Bronchial epithelial cell (primary cell): ENCODE results near the gene ACTN4. TPM values are rescaled to one million over a fixed set of nuclear protein-coding genes. Genes with fewer than 3 reads are reported as not detected.
A peak's percentile ranks its signal among the peaks of the same experiment; 100 is the strongest.

Experiments used
- DNase-seq: peaks from one replicate; pipeline ENCODE4 v3.0.0-alpha.2; 2010; ENCODE audit warnings: low read depth
- FAIRE-seq: peaks from 2 replicates; lab custom pipeline; 2011; peaks lifted over from hg19 to GRCh38; lab: Jason Lieb, UNC
- H3K27me3 ChIP-seq: 2 replicates; pipeline ENCODE4 v1.5.1; 2011; ENCODE audit warnings: low read length; ENCODE audit not compliant: control insufficient read depth, insufficient read depth
- H3K36me3 ChIP-seq: 2 replicates; pipeline ENCODE4 v1.5.1; 2011; ENCODE audit warnings: low read length; ENCODE audit not compliant: control insufficient read depth, insufficient read depth
- H3K4me3 ChIP-seq: 2 replicates; pipeline ENCODE4 v1.5.1; 2011; ENCODE audit warnings: mild to moderate bottlenecking, low read depth, low read length, control low read depth
- CTCF ChIP-seq: IDR thresholded peaks from 2 replicates; pipeline ENCODE4 v1.5.1; 2011; ENCODE audit warnings: mild to moderate bottlenecking, moderate library complexity, low read length, control low read depth, inconsistent platforms; ENCODE audit not compliant: insufficient read depth, severe bottlenecking
- total RNA-seq: library from RNA; depleted of rRNA; stranded (reverse); fragments of >200 nt; gene quantifications from 2 replicates; pipeline ENCODE4 v1.2.1, GENCODE V29; 2014

The ACTN4 gene
- total RNA-seq, 1 donor from 2014 or later: 130 TPM

GRCh38 chr19:38725469-38726283 is 78.2 kb downstream of the ACTN4 start:
- Histone ChIP-seq H3K27me3 (no peaks in the 10 kb centered on the region), H3K4me3 (no peak overlapping the region), H3K36me3 (peaks cover 77% of the 10 kb centered on the region)
- no peak for TF ChIP-seq CTCF
- FAIRE-seq: peak; percentile 50
- DNase-seq: no peak

- DNase-seq: no peak
- H3K4me3 ChIP-seq: no peak overlapping the region
- H3K36me3 ChIP-seq: peaks cover 72% of the 10 kb centered on the region
- H3K27me3 ChIP-seq: no peaks in the 10 kb centered on the region
- no peak for FAIRE-seq
- no peak for TF ChIP-seq CTCF
Observed at GRCh38 chr19:38726284-38726673, 78.8 kb downstream of the ACTN4 start.

- Histone ChIP-seq H3K36me3 (peaks cover 66% of the 10 kb centered on the region), H3K4me3 (no peak overlapping the region), H3K27me3 (no peaks in the 10 kb centered on the region)
- no peak for TF ChIP-seq CTCF
- FAIRE-seq (no peak), DNase-seq (no peak)
Observed at GRCh38 chr19:38726761-38727301, 79.4 kb downstream of the ACTN4 start.

GRCh38 chr19:38727306-38727867 is 79.9 kb downstream of the ACTN4 start:
- H3K27me3 ChIP-seq: no peaks in the 10 kb centered on the region
- peaks cover 62% of the 10 kb centered on the region for H3K36me3 ChIP-seq
- no peak for TF ChIP-seq CTCF
- FAIRE-seq: no peak
- DNase-seq: no peak
- no peak overlapping the region for H3K4me3 ChIP-seq

- no peak for TF ChIP-seq CTCF
- no peak for FAIRE-seq
- Histone ChIP-seq H3K27me3 (no peaks in the 10 kb centered on the region), H3K4me3 (no peak overlapping the region), H3K36me3 (peaks cover 55% of the 10 kb centered on the region)
- DNase-seq: no peak
Observed at GRCh38 chr19:38727868-38728660, 80.6 kb downstream of the ACTN4 start.
